Fibroblast of the aortic adventitia (primary cell): ENCODE measurements around the gene KRT1. TPM values are rescaled to one million over a fixed set of nuclear protein-coding genes. Genes with fewer than 3 reads are reported as not detected.

Experiments
- DNase-seq: peaks from one replicate; pipeline ENCODE4 v3.0.0-alpha.2; 2010; ENCODE audit warnings: low read depth
- H3K4me3 ChIP-seq: 2 replicates; pipeline ENCODE4 v1.5.1; 2011; ENCODE audit warnings: low read depth, mild to moderate bottlenecking, control low read depth, low read length, moderate library complexity
- CTCF ChIP-seq: IDR thresholded peaks from 2 replicates; pipeline ENCODE4 v1.5.1; 2011; ENCODE audit warnings: mild to moderate bottlenecking, low read length, control low read depth, inconsistent platforms; ENCODE audit not compliant: insufficient read depth
- total RNA-seq: library from RNA; depleted of rRNA; stranded (reverse); fragments of >200 nt; gene quantifications from 2 replicates; pipeline ENCODE4 v1.2.3, GENCODE V29; 2012; ENCODE audit warnings: low replicate concordance

KRT1 gene
- total RNA-seq, 1 donor = not detected

- H3K4me3 ChIP-seq = no peak within 1 kb of the TSS
- no peak for TF ChIP-seq CTCF
- no peak for DNase-seq
Measured at GRCh38 chr12:52651726-52652261, 28.4 kb downstream of the KRT1 start, which contains the start of gene KRT2. KRT2 (minus strand) TSS chr12:52652211; CDS start chr12:52652142, 69 bp downstream.

GRCh38 chr12:52650520-52651081 is 29.6 kb downstream of the KRT1 start:
- no peak for DNase-seq
- no peak for TF ChIP-seq CTCF
- no peak overlapping the region for H3K4me3 ChIP-seq

- DNase-seq = no peak
- no peak for TF ChIP-seq CTCF
- no peak overlapping the region for H3K4me3 ChIP-seq
Measured at GRCh38 chr12:52649066-52649465, 31.1 kb downstream of the KRT1 start.

- TF ChIP-seq CTCF = no peak
- DNase-seq = no peak
- H3K4me3 ChIP-seq = no peak overlapping the region
Measured at GRCh38 chr12:52648012-52648550, 32.1 kb downstream of the KRT1 start.

GRCh38 chr12:52647601-52648000 is 32.6 kb downstream of the KRT1 start:
- no peak for TF ChIP-seq CTCF
- no peak overlapping the region for H3K4me3 ChIP-seq
- no peak for DNase-seq

- no peak for TF ChIP-seq CTCF
Measured at GRCh38 chr12:52646613-52647012, 33.6 kb downstream of the KRT1 start.

More at GRCh38 chr12:52646613-52647012, 33.6 kb downstream of the KRT1 start:
- DNase-seq = no peak
- no peak overlapping the region for H3K4me3 ChIP-seq
